ENCODE results near the gene CSRNP3. TPM values are rescaled to one million over a fixed set of nuclear protein-coding genes. Genes with fewer than 3 reads are reported as not detected.

Gene CSRNP3
- total RNA-seq, 1 experiment from 2014 or later = 1.3 TPM

- Mint-ChIP-seq H3K9me3 (ENCODE audit: unreplicated experiment) (no peaks in the 10 kb centered on the region), H3K36me3 (ENCODE audit: insufficient read depth, unreplicated experiment) (no peaks in the 10 kb centered on the region), H3K27me3 (ENCODE audit: insufficient read depth, unreplicated experiment) (no peaks in the 10 kb centered on the region), H3K4me3 (ENCODE audit: unreplicated experiment) (no peak overlapping the region), H3K4me1 (ENCODE audit: low read depth, unreplicated experiment) (no peaks in the 10 kb centered on the region), H3K27ac (ENCODE audit: unreplicated experiment) (no peak overlapping the region)
- intact Hi-C loops (cut with micrococcal nuclease; ENCODE audit: unreplicated experiment) = no loop called here
- no peak for DNase-seq
- H3K9me3 ChIP-seq = no peaks in the 10 kb centered on the region
- TF ChIP-seq CTCF (IDR thresholded peaks at IDR 0.05; ENCODE audit: insufficient read depth in 1 of 2, low read depth in 1 of 2, low read length in 1 of 2, severe bottlenecking in 1 of 2, unreplicated experiment in 1 of 2) = no peak
- H3K4me3 ChIP-seq (ENCODE audit: low read depth, low read length) = no peak overlapping the region
- CTCF ChIA-PET = no interaction called here
- no peaks in the 10 kb centered on the region for H3K27me3 ChIP-seq (replicated peaks; ENCODE audit: control insufficient read depth, insufficient read depth, low read length)
- no peaks in the 10 kb centered on the region for H3K36me3 ChIP-seq (ENCODE audit: control insufficient read depth, insufficient read depth, low read length)
- POLR2A ChIA-PET = no interaction called here
- no TSS peak for BruUV-seq (replicated peaks)
- no peaks in the 10 kb centered on the region for H3K4me1 ChIP-seq
Observed at GRCh38 chr2:165479856-165480255, 10.4 kb downstream of the CSRNP3 start.

- H3K36me3 ChIP-seq (ENCODE audit: control insufficient read depth, insufficient read depth, low read length) = no peaks in the 10 kb centered on the region
- no peak overlapping the region for H3K4me3 ChIP-seq (ENCODE audit: low read depth, low read length)
- no peaks in the 10 kb centered on the region for H3K36me3 Mint-ChIP-seq (ENCODE audit: insufficient read depth, unreplicated experiment)
- no peaks in the 10 kb centered on the region for H3K9me3 ChIP-seq
- no peak overlapping the region for H3K27ac Mint-ChIP-seq (ENCODE audit: unreplicated experiment)
- no peaks in the 10 kb centered on the region for H3K4me1 ChIP-seq
- no peak for TF ChIP-seq CTCF (IDR thresholded peaks at IDR 0.05; ENCODE audit: insufficient read depth in 1 of 2, low read depth in 1 of 2, low read length in 1 of 2, severe bottlenecking in 1 of 2, unreplicated experiment in 1 of 2)
- H3K27me3 ChIP-seq (replicated peaks; ENCODE audit: control insufficient read depth, insufficient read depth, low read length) = no peaks in the 10 kb centered on the region
- CTCF ChIA-PET = no interaction called here
- no peak overlapping the region for H3K4me3 Mint-ChIP-seq (ENCODE audit: unreplicated experiment)
- H3K4me1 Mint-ChIP-seq (ENCODE audit: low read depth, unreplicated experiment) = no peaks in the 10 kb centered on the region
- no peak for DNase-seq
- POLR2A ChIA-PET = interaction anchor here (0.6 kb wide), 1 partner anchor 10 kb away, joined by 3 read pairs; no protein-coding TSS in a partner anchor
- no TSS peak for BruUV-seq (replicated peaks)
- intact Hi-C loops (cut with micrococcal nuclease; ENCODE audit: unreplicated experiment) = no loop called here
- H3K27me3 Mint-ChIP-seq (ENCODE audit: insufficient read depth, unreplicated experiment) = peaks cover 3% of the 10 kb centered on the region
- no peaks in the 10 kb centered on the region for H3K9me3 Mint-ChIP-seq (ENCODE audit: unreplicated experiment)
Observed at GRCh38 chr2:165494573-165494972, 25.1 kb downstream of the CSRNP3 start.

GRCh38 chr2:165497659-165498317, 28.3 kb downstream of the CSRNP3 start:
- intact Hi-C loops (cut with micrococcal nuclease; ENCODE audit: unreplicated experiment) = no loop called here
- Histone ChIP-seq H3K36me3 (ENCODE audit: control insufficient read depth, insufficient read depth, low read length) (no peaks in the 10 kb centered on the region), H3K4me1 (no peaks in the 10 kb centered on the region), H3K27me3 (replicated peaks; ENCODE audit: control insufficient read depth, insufficient read depth, low read length) (no peaks in the 10 kb centered on the region), H3K4me3 (ENCODE audit: low read depth, low read length) (no peak overlapping the region), H3K9me3 (no peaks in the 10 kb centered on the region)
- CTCF ChIA-PET = no interaction called here
- no TSS peak for BruUV-seq (replicated peaks)
- H3K9me3 Mint-ChIP-seq (ENCODE audit: unreplicated experiment) = no peaks in the 10 kb centered on the region
- H3K4me1 Mint-ChIP-seq (ENCODE audit: low read depth, unreplicated experiment) = no peaks in the 10 kb centered on the region
- POLR2A ChIA-PET = no interaction called here
- peaks cover 3% of the 10 kb centered on the region for H3K27me3 Mint-ChIP-seq (ENCODE audit: insufficient read depth, unreplicated experiment)
- no peak for TF ChIP-seq CTCF (IDR thresholded peaks at IDR 0.05; ENCODE audit: insufficient read depth in 1 of 2, low read depth in 1 of 2, low read length in 1 of 2, severe bottlenecking in 1 of 2, unreplicated experiment in 1 of 2)
- no peaks in the 10 kb centered on the region for H3K36me3 Mint-ChIP-seq (ENCODE audit: insufficient read depth, unreplicated experiment)
- no peak for DNase-seq
- H3K4me3 Mint-ChIP-seq (ENCODE audit: unreplicated experiment) = no peak overlapping the region
- no peak overlapping the region for H3K27ac Mint-ChIP-seq (ENCODE audit: unreplicated experiment)

All from Caco-2 (cell line).